D341Med (cell line): Measurements from ENCODE around the gene TRAF5.
"Not testable (repeated sequence)": the region's sequence is repeated elsewhere in the genome, so short reads cannot be mapped to it uniquely, and the experiment has no call there.

Source experiments
- DNase-seq: peaks from one replicate; pipeline ENCODE4 v3.0.0; 2012; ENCODE audit warnings: low spot score

Gene TRAF5

DNA sequence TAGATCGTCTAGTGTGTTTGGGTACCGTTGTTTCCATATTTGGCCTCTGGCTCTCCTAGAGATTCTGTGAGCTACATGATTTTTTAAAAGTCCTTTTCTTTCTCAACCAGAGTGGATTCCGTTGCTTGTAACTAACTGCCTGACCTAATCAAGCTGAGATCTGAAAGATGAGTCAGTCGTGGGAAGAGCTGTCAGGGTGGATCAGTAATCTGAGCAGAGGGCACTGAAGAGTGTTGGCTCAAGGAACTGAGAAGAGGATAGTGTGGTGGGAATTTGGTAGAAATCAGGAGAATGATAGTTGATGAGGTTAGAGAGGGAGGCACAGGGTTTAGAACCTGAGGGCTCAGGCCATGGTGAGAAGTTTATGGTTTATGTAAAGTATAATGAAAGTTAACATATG lies 52.2 kb downstream of the TRAF5 start:
- DNase-seq, result no peak

DNA sequence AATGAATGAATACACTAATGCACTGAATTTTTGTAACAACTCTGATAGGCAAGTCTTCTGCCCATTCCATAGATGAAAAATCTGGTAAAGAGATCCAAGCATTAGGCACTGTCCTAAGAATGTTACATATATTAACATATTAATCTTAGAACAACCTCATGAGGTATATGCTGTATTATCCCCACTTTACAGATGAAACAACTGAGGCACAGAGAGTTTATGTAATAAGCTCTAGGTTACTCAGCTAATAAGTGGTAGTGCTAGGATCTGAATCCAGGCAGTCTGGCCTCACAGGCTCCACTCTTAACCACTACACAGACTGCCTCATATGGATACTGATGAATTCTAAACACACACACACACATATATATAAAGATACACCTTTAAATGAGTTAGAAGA lies 52.8 kb downstream of the TRAF5 start:
- DNase-seq, result no peak

DNA sequence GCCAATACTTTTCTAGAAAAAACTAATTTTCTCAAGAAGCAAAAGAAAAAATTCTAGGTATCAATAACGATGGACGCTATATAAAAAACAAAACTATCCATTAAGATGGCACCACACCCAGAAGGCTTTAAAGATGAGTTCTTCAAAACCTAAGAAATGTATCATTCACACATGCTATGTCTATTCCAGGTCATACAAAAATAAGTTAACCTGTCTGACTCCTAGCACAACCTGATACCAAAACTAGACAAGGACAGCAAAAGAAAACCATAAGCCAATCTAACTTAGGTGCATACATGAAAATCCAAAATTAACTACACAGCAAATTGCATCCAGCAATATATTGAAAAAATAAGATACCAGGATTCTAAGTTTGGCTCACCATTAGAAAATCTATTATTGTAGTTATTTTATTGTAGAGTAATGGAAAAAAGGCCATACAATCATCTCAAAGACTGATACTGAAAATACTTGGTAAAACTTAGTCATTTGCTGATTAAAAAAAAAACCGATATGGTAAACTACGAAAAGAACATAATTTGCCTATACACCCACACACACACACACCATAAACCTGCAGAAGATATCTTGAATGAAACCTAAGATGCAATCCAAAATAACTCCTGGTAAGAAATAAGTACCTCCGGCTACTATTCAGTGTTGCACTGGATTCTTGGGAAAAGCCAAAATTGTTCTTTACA lies 55.0 kb downstream of the TRAF5 start:
- DNase-seq, result no peak

DNA sequence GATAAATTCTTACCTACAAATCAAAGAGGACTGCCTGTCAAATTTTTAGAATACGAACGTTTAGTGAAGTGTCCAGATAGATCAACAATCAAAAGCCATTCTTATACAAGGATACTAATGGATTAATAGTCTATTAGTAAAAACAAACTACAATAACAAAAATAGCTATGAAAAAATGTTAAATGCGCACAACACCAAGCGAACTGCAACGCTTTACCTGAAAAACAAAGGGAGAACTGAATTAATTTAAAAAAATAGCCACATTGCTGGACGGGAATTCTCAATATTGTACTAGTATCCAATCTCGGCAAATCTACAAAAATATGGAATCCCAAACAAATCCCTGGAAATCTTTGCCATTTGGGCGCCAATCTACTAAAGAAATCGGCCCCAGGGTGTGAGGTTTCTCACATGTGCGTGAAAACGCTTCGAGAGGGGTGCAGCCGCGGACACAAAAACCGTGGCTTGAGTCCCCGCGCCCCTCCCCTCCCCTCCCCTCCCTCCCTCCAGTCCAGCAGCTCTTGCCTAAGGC lies 55.6 kb downstream of the TRAF5 start:
- no peak for DNase-seq

DNA sequence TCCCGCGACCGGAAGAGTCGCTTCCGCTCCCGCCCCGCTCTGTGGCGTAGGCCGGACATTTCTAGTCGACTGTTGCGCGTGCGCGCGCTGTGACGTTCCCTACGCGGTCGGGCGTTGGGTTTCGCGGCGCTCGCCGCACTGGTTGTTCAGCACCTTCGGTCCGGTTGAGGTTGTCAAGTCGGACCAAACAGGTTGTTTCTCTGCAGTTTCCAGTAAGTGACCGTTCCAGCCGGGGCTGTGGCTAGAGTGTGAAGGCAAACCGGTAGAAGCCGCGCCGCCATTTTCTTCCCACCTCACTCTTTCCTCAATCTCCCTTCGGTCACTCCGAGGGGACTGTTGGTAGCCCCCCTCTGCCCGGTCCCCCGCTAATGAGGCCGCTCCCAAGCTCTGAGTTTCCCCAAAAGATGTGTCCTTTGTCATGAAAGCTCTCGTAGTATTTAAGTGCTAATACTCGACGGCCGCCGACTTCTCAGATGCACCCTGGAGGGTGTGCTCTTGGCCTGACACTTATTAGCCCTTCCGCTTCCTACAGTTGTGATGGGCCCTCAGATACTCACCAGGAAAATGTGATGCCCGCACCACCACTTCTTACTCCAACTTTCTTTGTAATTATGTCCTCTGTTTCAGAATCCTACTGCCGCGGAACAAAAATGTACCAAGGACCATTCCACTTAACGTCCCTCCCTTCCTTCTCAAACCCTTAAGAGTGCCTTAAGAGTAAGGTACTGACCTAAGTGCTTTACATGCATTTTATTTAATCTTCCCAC lies 56.3 kb downstream of the TRAF5 start:
- peak; percentile 95 for DNase-seq

DNA sequence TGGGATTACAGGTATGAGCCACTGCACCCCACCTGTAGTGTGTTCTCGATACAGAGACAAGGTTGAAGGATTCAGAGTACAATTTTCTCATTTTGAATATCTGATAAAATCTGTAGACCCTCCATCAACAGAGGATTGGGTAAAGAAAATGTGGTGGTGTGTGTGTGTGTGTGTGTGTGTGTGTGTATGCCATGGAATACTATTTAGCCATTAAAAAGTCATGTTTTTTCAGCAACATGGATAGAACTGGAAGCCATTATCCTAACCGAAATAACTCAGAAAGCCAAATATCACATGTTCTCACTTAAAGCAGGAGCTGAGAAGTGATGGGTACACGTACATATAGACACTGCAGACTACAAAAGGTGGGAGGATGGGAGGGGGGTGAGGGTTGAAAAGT lies 57.9 kb downstream of the TRAF5 start:
- DNase-seq, result no peak

DNA sequence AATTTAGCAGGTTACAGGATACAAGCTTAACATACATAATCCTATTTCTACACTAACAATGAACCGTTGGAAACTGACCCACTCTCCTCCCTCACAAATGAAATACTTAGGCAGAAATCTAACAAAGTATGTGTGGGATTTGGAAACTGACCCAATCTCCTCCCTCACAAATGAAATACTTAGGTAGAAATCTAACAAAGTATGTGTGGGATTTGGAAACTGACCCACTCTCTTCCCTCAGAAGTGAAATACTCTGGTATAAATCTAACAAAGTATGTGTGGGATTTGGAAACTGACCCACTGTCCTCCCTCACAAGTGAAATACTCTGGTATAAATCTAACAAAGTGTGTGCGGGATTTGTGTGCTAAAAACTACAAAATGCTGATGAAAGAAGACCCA lies 60.3 kb downstream of the TRAF5 start:
- DNase-seq, result no peak

DNA sequence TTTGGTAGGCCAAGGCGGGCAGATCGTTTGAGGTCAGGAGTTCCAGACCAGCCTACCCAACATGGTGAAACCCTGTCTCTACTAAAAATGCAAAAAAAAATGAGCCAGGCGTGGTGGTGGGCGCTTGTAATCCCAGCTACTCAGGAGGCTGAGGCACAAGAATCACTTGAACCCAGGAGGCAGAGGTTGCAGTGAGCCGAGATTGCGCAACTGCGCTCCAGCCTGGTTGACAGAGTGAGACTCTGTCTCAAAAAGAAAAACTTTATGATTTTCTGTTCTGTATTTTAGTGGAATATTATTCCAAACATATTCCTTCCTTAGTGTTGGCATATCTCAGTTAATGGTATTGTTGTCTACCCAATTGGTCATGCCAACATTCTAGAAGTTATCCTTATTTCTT lies 64.2 kb downstream of the TRAF5 start:
- DNase-seq, result not testable (repeated sequence)

DNA sequence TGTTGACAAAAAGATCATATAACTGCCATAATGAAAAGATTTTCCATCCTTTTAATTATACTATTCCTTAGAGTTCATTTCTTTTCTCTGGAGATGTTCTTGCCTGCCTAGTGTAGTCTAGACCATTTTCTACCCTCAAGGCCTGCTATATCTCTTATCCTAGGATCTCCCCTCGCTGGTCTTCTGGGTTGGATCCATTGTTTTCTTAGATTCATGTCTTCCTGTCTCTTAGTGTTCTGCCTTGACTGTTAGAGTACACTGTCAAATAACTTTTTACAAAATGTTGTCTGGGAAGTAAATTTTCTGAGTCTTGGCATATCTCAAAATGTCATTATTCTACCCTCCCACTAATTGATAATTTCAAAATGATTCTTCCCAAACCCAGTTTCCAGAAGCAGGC lies 66.6 kb downstream of the TRAF5 start:
- DNase-seq, result no peak

DNA sequence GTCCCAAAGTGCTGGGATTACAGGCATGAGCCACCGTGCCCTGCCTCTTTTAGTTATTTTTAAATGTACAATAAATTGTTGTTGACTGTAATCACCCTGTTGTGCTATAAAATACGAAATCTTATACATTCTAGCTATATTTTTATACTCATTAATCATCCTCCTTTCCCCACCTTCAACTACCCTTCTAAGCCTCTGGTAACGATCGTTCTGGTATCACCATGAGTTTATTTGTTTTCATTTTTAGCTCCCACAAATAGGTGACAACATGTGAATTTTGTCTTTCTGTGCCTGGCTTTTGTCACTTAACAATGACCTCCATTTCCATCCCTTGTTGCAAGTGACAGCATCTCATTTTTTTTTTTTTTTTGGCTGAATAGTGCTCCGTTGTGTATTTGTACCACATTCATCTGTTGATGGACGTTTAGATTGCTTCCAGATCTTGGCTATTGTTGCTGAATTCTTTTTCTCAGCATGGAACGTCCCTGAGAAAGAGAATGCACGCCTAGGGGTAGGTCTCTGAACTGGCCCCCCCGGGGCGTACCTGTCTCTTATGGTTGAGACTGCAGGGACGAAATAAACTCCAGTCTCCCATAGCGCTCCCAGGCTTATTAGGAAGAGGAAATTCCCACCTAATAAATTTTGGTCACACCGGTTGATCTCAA lies 71.8 kb downstream of the TRAF5 start:
- DNase-seq, result not testable (repeated sequence)

DNA sequence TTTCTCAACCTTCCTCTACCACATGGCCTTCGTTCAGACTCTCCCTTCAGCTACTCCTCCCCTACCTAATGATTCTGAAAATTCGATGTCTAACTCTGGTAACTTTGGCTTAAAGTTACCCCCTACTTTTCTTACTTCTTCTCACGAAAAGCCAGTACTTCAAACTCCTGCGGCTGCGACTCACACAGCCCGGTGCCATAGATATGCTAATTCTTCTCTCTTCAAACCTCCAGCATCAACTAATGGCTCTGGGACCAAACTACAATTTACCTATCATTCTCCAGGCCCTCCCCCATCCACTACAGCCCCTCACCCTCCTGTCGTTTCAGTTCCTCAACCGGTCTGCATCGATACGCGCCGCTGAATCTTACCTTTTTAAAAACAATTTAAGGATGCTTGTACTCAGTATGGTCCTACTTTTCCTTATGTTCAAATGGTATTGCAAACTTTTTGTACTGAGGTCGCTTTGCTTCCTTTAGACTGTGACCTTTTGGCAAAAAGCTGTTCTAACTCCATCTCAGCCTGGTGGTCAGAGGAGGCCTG lies 73.3 kb downstream of the TRAF5 start:
- DNase-seq, result not testable (repeated sequence)

DNA sequence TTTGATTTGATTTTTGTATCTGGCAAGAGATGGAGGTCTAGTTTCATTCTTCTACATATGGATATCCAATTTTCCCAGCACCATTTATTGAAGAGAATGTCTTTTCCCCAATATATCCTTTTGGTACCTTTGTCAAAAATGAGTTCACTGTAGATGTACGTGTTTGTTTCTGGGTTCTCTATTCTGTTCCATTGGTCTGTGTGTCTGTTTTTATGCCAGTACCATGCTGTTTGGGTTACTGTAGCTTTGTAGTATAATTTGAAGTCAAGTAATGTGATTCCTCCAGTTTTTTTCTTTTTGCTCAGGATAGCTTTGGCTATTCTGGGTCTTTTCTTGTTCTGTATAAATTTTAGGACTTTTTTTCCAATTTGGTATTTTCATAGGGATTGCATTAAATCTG lies 75.1 kb downstream of the TRAF5 start:
- DNase-seq, result not testable (repeated sequence)

DNA sequence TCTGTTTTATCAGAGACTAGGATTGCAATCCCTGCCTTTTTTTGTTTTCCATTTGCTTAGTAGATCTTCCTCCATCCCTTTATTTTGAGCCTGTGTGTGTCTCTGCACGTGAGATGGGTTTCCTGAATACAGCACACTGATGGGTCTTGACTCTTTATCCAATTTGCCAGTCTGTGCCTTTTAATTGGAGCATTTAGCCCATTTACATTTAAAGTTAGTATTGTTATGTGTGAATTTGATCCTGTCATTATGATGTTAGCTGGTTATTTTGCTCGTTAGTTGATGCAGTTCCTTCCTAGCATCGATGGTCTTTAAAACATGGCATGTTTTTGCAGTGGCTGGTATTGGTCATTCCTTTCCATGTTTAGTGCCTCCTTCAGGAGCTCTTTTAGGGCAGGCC lies 79.5 kb downstream of the TRAF5 start:
- not testable (repeated sequence) for DNase-seq

DNA sequence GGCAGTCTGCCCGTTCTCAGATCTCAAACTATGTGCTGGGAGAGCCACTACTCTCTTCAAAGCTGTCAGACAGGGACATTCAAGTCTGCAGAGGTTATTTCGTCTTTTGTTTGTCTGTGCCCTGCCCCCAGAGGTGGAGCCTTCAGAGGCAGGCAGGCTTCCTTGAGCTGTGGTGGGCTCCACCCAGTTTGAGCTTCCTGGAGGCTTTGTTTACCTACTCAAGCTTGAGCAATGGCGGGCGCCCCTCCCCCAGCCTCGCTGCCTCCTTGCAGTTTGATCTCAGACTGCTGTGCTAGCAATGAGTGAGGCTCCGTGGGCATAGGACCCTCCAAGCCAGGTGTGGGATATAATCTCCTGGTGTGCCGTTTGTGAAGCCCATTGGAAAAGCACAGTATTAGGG lies 81.1 kb downstream of the TRAF5 start:
- not testable (repeated sequence) for DNase-seq

DNA sequence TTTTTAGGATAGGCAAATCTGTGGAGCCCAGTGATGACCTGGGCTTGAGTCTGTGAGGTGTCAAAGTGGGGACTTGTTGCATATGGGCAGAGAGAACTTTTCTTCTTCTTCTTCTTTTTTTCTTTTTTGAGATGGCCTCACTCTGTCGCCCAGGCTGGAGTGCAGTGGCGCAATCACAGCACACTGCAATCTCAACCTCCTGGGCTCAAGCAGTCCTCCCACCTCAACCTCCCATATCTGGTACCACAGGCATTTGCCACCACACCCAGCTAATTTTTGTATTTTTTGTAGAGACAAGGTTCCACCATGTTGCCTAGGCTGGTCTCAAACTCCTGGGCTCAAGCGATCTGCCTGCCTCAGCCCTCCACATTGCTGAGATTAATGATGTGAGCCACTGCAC lies 85.0 kb downstream of the TRAF5 start:
- DNase-seq, result no peak

DNA sequence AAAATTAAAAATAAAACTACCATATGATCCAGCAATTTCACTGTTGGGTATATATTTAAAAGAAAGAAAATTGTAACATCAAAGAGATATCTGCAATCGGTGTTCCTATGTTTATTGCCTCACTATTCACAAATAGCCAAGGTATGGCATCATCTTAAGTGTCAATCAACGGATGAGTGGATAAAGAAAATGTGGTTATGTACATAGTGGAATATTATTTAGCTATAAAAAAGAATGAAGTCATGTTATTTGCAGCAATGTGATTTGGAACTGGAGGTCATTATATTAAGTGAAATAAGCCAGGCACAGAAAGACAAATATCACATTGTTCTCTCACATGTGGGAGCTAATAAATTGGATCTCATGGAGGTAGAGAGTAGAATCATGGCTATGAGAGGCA lies 89.1 kb downstream of the TRAF5 start:
- no peak for DNase-seq

DNA sequence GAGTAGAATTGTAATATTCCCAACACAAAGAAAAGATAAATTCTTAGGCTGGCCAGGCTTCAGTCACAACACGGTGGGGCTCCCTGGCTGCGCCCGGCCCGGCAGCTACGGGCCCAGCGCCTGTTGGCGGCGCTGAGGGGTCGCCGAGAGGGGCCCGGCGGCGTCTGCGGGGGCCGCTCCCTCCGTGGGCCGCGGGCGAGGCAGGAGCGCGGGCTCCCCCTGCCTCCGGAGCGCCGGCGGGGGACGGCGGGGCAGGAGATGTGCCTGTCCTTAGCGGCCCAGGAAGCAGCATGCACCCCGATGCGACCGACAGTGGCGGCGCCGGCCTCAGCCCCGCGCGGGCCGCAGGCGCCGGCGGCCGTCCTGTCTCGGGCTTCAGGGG lies 89.6 kb downstream of the TRAF5 start:
- not testable (repeated sequence) for DNase-seq

DNA sequence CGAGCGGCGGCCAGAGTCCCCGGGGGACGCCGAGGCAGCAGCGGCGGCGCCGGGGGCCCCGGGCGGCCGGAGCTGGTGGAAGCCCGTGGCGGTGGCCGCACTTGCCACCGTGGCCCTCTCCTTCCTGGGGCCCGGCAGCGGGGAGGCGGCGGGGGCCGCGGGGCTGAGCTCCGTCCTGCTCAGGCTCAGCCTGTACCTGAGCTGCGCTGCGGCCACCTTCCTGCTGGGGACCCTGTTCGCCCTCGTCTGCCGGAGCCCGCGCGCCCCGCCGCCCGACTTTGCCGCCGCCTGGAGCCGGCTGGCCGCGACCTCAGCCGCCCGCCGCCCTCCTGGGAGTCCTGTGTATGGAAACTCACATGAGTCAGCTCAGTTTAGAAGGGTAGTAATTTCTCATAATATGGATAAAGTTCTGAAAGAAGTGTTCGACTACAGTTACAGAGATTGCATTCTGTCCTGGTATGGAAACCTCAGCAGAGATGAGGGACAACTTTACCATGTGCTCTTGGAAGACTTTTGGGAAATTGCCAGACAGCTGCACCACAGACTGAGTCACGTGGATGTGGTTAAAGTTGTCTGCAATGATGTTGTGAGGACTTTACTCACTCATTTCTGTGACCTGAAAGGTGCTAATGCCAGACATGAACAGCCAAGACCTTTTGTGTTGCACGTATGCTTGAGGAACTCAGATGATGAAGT lies 90.1 kb downstream of the TRAF5 start:
- not testable (repeated sequence) for DNase-seq

DNA sequence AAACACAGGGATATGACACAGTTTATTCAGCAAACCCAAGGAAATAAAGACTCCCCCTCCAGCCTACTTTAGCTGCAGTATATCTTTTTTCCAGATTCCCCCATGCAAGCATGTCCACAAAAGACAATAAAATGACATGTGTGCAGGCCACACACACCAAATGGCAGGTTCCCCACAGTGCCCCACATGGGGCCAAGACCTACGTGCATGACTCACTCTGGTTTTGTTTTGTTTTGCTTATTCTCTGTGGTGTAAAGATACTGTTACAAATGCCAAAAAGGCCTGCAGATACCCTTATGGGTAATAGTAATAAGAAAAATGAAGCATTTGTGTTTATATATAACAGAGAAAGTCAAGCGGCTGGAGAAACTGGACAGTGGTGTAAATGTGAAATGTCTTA lies 93.8 kb downstream of the TRAF5 start:
- DNase-seq, result no peak

DNA sequence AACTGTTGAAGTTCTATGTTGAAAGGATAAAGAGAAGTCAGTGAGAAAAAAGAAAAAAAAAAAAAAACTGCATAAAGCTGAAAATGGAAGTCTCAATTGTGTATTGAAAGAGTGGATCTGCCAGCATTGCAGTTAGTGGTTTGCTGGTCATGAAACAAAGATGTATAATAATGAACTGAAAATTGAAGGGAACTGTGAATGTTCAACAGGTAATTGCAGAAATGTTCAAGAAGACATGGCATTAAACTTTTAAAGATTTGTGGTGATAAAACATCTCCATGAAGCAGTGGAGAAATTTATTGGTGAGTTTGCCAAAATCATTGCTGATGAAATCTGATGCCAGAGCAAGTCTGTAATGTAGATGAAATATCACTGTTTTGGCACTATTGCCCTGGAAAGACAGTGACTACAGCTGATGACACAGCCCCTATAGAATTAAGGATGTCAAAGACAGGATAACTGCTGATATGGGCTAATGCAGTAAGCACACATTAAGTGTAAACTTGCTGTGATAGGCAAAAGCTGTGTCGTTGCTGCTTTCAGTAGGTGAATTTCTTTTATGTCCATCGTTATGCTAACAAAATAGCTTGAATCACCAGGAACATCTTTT lies 94.3 kb downstream of the TRAF5 start:
- no peak for DNase-seq

DNA sequence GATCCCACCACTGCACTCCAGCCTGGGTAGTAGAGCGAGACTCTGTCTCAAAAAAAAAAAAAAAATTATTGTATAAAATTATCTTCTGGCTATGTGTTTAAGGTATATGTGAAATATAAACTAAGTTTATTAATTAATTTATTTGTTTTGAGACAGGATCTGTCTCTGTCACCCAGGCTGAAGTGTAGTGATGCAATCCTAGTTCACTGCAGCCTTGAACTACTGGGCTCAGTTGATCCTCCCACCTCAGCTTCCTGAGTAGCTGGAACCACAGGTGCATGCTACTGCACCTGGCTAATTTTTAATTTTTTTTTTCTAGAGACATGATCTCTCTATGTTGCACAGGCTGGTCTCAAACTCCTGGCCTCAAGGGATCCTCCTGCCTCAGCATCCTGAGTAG lies 97.4 kb downstream of the TRAF5 start:
- DNase-seq, result no peak
